ENCODE data around the gene CRTAC1.

GRCh38 chr10:98062424-98062823 is 32.0 kb upstream of the CRTAC1 start:
- no peak for TF ChIP-seq CTCF (conservative IDR thresholded peaks at IDR 0.05 in 1 of 2, IDR thresholded peaks at IDR 0.05 in 1 of 2; ENCODE audit: extremely low read depth in 1 of 2, insufficient read depth in 1 of 2, low read depth in 1 of 2, low read length in 2 of 2)
- TF ChIP-seq EZH2 (IDR thresholded peaks at IDR 0.05; ENCODE audit: borderline replicate concordance, low read length), result no peak
